Non-pigmented ciliary epithelial cell (primary cell): ENCODE measurements around the gene ZBTB24.
"Not testable (repeated sequence)": the region's sequence is repeated elsewhere in the genome, so short reads cannot be mapped to it uniquely, and the experiment has no call there.

ENCODE experiments used
- DNase-seq: peaks from one replicate; pipeline ENCODE4 v3.0.0-alpha.2; 2010; ENCODE audit warnings: low read depth

The ZBTB24 gene

GRCh38 chr6:109471105-109471810, 11.8 kb downstream of the ZBTB24 start:
- DNase-seq: no peak

DNA sequence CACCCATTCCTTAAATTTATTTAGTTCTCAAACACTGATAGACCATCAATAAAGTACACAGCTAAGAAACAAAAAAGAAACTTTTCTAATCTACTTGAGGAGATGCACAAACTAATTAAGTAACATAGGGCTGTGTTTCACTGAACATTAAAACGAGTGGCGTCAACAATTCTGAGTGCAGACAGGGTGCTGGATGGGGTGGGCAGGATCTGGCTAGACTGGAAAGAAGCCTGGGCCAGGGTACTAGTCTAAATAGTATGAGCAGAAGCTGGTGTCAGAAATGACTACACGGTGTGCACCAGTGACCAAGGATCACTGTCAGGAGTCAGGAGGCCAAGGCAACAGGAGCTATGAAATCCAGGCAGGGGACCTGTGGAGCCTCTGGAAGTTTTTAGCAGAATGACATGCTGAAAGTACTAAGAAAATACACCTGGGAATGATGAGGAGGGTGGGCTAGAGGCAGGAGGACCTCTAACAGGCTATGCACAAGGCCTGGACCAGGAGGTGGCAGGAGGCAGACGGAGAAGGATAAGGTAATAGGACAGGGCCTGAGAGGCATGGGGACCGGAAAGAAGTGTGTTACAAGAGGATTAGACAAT, 13.3 kb downstream of the ZBTB24 start:
- DNase-seq: no peak

GRCh38 chr6:109467696-109468095, 15.3 kb downstream of the ZBTB24 start:
- DNase-seq: no peak

DNA sequence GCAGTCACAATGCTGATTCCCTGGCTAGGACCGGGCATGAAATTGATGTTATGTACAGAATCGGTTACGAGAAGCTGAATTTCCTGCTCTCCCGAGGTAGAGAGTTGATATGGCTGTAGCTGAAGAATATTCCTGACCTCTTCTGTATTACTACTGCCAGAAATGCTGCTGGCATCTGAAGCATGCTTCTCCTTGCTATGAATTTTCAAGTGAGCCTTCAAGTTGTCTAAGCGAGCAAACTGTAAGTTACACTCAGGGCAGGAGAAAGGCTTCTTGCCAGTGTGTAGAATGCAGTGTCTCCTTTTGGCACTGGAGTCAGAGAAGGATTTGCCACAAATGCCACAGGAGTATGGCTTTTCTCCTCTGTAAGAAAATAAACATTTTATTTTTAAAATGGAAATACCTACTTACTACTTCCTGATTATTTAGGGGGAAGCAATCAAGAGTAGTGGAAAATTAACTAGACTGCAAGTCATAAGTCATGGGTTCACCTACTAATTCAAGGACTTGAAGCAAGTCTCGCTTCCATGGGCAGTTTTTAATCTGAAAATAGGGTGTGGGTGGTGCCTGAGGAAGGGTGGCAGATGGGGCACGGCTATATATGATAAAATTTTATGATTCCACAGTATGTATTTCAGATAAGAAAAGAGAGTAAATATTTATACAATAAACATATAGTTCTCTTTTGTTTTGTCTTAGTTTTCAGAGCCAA, 16.7 kb downstream of the ZBTB24 start:
- DNase-seq: no peak

GRCh38 chr6:109465772-109466171, 17.2 kb downstream of the ZBTB24 start:
- DNase-seq: no peak

- no peak for DNase-seq
Measured at GRCh38 chr6:109461733-109462526, 21.1 kb downstream of the ZBTB24 start.

DNA sequence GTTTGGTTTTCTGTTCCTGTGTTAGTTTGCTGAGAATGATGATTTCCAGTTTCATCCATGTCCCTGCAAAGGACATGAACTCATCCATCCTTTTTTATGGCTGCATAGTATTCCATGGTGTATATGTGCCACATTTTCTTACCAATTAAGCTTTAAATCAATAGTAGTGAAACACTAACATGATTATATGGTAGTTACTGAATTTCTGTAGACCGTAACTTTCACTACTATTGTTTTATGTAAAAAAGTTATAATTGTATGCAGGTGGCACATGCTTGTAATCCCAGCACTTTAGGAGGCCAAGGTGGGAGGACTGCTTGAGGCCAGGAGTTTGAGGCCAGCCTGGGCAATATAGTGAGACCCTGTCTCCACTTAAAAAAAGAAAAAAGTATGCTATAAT, 21.8 kb downstream of the ZBTB24 start:
- DNase-seq: not testable (repeated sequence)

GRCh38 chr6:109460161-109460829, 22.7 kb downstream of the ZBTB24 start:
- no peak for DNase-seq

DNA sequence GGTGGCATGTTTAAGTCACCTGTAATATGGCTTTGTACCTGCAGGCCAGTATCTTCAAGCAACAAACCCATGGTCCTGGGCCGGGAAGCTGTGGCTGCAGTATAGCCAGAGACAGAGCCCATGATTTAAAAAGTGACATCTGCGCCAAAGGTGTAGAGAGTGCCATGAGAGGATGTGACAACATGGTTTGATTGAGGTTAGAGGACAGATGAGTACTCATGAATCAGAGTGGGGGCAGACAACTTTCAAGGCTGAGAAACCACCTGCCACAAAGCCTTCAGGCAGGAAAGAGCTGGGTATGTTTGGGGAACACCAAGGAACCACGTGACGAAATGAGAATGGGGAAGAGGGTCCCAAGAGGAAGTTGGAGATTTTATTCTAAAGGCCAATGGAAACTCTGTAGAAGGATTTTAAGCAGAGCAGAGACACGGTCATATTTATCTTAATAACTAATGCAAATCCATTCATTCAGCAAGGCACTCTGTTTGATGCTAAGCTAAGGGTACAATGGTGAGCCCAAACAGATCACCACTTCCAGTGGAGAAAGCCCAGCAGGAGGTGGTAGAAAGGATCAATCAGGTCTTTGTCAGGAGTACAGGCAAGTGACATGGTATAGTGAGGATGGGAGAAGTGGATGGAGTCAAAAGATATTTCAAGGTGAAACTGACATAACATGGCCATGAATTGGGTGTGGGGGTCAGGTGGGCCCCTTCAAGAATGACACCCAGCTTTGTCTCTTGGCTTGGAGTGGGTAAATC, 24.1 kb downstream of the ZBTB24 start:
- DNase-seq: no peak

DNA sequence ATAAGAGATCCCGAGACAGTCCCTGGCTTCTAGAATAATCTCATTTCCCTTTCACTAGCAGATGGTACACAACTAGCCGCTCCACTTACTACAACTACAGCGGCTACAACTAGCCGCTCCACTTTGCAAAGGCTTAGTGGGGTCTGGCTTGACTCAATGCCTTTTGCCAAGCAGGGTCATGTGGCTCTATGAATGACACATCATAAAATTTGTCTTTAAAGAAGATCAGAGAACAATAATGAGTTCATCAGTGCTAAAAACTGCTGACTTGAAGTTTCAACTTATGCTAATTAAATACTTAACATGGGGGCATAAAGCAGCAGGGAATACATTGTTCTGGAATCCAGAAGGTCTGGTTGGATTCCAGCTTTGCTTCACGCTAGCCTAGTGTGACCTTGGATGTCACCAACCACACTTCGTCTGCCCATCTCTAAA, 25.4 kb downstream of the ZBTB24 start:
- no peak for DNase-seq

GRCh38 chr6:109456710-109457561, 26.1 kb downstream of the ZBTB24 start:
- no peak for DNase-seq

GRCh38 chr6:109456111-109456583, 26.9 kb downstream of the ZBTB24 start:
- no peak for DNase-seq

DNA sequence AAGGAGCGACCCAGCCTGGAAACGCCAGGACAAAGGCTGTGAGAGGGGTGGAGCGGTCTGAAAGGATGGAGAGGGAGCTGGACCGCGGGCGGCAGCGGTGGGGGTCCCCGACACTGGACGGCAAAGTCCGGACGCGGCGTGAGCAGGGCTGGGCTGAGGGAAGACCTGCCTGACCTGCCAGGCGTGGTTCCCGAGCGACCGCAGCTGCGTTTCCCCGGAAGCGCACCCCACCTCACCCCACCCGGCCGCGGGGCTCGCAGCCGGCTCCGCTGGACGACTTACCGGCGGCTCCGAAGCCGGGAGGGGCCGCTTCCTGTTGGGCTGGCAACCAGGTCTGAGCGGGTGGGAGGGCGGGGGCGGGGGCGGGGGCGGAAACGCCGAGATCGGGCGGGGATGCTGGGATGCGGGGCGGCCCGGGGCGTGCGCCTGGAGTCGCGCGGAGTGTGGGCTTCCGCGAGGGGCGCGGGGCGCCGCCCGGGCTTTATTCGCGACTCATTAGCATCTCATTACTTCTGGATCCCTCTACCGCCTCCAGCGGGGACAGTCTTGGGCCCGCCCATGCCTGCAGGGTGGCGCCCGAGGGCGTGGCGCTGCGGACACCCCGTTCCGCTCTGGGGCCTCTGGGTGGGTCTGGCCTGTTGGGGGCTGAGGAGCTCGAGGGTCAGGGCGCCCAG, 27.4 kb downstream of the ZBTB24 start, which contains the start of gene MICAL1:
MICAL1 (minus strand) TSS at position 336 of the 674 bp plus-strand sequence. CDS start 1,576 bp downstream, outside the sequence.
- no peak for DNase-seq

GRCh38 chr6:109454496-109455436, 28.3 kb downstream of the ZBTB24 start:
- DNase-seq: no peak

DNA sequence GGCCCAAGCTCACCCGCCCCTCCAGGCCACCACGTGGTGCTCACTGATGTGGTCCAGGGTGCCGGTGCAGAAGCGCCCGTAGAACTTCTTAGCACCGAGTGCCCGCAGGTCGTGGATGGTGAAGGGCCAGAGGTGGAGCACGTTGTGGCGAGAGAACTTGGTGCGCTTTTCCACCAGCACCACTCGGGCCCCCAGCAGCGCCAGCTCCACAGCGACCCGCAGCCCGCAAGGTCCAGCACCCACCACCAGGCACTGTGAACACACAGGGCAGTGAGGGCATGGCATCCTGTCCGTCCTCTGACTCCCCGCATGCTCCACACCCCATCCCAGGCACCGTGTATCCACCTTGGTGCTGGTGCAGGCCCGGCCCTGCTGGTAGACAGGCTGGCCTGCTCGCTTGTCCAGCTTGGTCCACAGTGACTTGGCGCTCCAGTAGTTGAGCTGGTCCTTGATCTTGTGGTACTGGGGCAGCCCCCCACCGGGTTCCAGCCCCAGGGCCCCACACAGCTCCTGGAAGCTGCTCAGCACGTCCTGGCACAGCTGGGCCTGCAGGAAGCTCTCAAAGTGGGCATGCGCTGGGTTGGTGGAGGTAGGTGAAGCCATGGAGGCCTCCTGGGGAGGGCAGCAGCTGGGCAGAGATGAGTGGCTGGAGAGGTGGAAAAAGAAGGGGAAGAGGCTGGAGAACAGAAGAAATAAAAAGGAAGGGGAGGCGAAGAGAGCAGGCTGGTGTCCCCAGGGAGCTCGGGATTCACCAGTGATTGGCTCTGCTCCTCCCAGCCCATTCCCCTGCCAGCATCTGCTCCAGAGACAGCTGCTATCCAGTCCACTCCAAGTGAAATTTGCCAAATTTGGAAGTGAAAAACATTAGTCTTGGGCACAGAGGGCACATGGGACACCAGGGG, 29.2 kb downstream of the ZBTB24 start:
- DNase-seq: no peak

DNA sequence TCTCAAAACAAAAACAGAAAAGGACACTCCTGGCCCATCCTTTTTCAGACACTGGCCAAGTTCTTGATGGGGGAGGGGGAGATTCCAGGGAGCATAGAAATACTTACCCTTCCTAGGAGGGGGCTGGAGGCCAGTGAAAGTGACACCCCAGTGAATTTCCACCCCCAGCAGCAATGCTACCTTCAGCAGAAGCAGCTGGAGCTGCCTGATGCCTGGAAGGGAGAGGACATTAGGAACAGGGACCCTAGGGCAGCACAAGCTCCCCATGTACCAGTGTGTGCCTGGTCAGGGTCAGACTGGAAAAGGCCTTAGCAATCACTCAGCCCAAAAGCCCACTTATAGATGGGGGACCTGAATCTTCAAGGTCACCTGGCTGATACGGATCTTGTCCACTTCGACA, 29.9 kb downstream of the ZBTB24 start:
- no peak for DNase-seq

DNA sequence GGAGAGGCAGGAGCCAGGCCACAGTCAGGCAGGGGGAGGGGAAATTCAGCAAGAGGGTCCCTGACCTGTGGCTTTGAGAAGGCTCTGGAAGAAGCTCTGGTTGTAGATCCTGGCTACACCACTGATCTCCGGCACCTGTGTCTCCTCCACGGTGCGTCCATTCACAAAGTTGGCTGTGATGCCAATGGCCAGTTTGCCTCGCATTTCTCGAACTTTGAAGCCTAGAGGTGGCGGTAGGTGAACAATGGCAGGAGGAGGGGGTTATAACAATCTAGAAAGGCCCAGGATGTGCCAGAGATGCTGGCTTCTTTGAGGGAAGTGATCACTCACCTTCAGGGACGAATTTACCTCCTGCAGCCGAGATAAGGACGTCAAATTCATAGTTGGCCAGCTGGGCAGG, 30.8 kb downstream of the ZBTB24 start:
- DNase-seq: no peak
